Activated CD8-positive, alpha-beta T cell treated with anti-CD3 and anti-CD28 coated beads for 36 hours (primary cell): ENCODE results near the gene TTYH3. TPM values are rescaled to one million over a fixed set of nuclear protein-coding genes. Genes with fewer than 3 reads are reported as not detected.

Source experiments
- ATAC-seq: fragments of 200-7000 bp; cut with Tn5 transposase; one replicate; pipeline ENCODE4 v1.10.0; 2021; ENCODE audit warnings: mild to moderate bottlenecking, moderate library complexity
- CTCF ChIA-PET: fragments of 350-600 bp; sonication (Branson Sonifier 250); formaldehyde crosslinking; loops from one replicate; lab custom pipeline; 2021; ENCODE audit warnings: antibody characterized with exemption; lab: Charles Lee
- POLR2A ChIA-PET: fragments of 350-600 bp; sonication (Branson Sonifier 250); formaldehyde crosslinking; loops from one replicate; lab custom pipeline; 2021; ENCODE audit warnings: antibody characterized with exemption; lab: Charles Lee
- DNase-seq: peaks from one replicate; pipeline ENCODE4 v3.0.0-alpha.2; 2020
- H3K27ac Mint-ChIP-seq: one replicate; pipeline ENCODE4 v1.8.0; 2021; ENCODE audit warnings: mild to moderate bottlenecking, mixed read lengths
- H3K27me3 Mint-ChIP-seq: one replicate; pipeline ENCODE4 v1.8.0; 2021; ENCODE audit warnings: mixed read lengths
- H3K36me3 Mint-ChIP-seq: one replicate; pipeline ENCODE4 v1.8.0; 2021; ENCODE audit warnings: low read depth, mixed read lengths
- H3K4me1 Mint-ChIP-seq: one replicate; pipeline ENCODE4 v1.8.0; 2021; ENCODE audit warnings: low read depth, mixed read lengths
- H3K4me3 Mint-ChIP-seq: one replicate; pipeline ENCODE4 v1.8.0; 2021; ENCODE audit warnings: mild to moderate bottlenecking, moderate library complexity, mixed read lengths
- H3K9me3 Mint-ChIP-seq: one replicate; pipeline ENCODE4 v1.8.0; 2021; ENCODE audit warnings: mixed read lengths
- CTCF ChIP-seq: fragments of 200-600 bp; IDR thresholded peaks from one replicate; pipeline ENCODE4 v1.8.0; 2022; ENCODE audit warnings: antibody characterized with exemption, mild to moderate bottlenecking
- intact Hi-C: fragments of 100-400 bp; cut with micrococcal nuclease; formaldehyde crosslinking; loops from one replicate; pipeline ENCODE4 v1.10.0; 2022
- total RNA-seq, 2 experiments: library from RNA; stranded (reverse); gene quantifications; one replicate each; pipeline ENCODE4 v1.2.3, GENCODE V29; 2021

Gene TTYH3
- total RNA-seq, 2 experiments from 2014 or later, result 30.3 to 32.3 TPM

GRCh38 chr7:2639181-2639681, 7.4 kb downstream of the TTYH3 start:
- ChIA-PET CTCF (no interaction called here), POLR2A (no interaction called here)
- intact Hi-C loops, result loop anchor here (10.0 kb wide), 1 partner anchor 84 kb away; the partner anchor contains the start of genes BRAT1 and IQCE
- Mint-ChIP-seq H3K9me3 (no peaks in the 10 kb centered on the region), H3K36me3 (no peaks in the 10 kb centered on the region), H3K4me1 (peaks cover 6% of the 10 kb centered on the region), H3K27me3 (no peaks in the 10 kb centered on the region), H3K4me3 (no peak overlapping the region), H3K27ac (no peak overlapping the region)
- DNase-seq, result no peak
- no peak for ATAC-seq
- no peak for TF ChIP-seq CTCF

GRCh38 chr7:2639695-2640481, 8.1 kb downstream of the TTYH3 start:
- no peak for TF ChIP-seq CTCF
- DNase-seq, result no peak
- ATAC-seq, result no peak
- Mint-ChIP-seq H3K4me3 (no peak overlapping the region), H3K4me1 (peaks cover 12% of the 10 kb centered on the region), H3K27ac (no peak overlapping the region), H3K36me3 (no peaks in the 10 kb centered on the region), H3K9me3 (no peaks in the 10 kb centered on the region), H3K27me3 (no peaks in the 10 kb centered on the region)
- intact Hi-C loops, result loop anchor here (10.0 kb wide), 1 partner anchor 85 kb away; the partner anchor contains the start of genes BRAT1 and IQCE
- POLR2A ChIA-PET, result no interaction called here
- CTCF ChIA-PET, result no interaction called here

GRCh38 chr7:2640482-2640830, 8.7 kb downstream of the TTYH3 start:
- POLR2A ChIA-PET, result no interaction called here

GRCh38 chr7:2640846-2641316, 9.1 kb downstream of the TTYH3 start:
- Mint-ChIP-seq H3K36me3 (no peaks in the 10 kb centered on the region), H3K27me3 (no peaks in the 10 kb centered on the region), H3K27ac (no peak overlapping the region), H3K4me1 (peaks cover 22% of the 10 kb centered on the region), H3K4me3 (no peak overlapping the region), H3K9me3 (no peaks in the 10 kb centered on the region)
- intact Hi-C loops, result no loop called here
- no peak for ATAC-seq
- POLR2A ChIA-PET, result no interaction called here
- TF ChIP-seq CTCF, result no peak
- CTCF ChIA-PET, result no interaction called here
- DNase-seq, result no peak

More at GRCh38 chr7:2640482-2640830, 8.7 kb downstream of the TTYH3 start:
- TF ChIP-seq CTCF, result no peak
- Mint-ChIP-seq H3K9me3 (no peaks in the 10 kb centered on the region), H3K4me1 (peaks cover 18% of the 10 kb centered on the region), H3K4me3 (no peak overlapping the region), H3K27ac (no peak overlapping the region), H3K27me3 (no peaks in the 10 kb centered on the region), H3K36me3 (no peaks in the 10 kb centered on the region)
- ATAC-seq (no peak), DNase-seq (no peak)
- CTCF ChIA-PET, result no interaction called here
- intact Hi-C loops, result no loop called here
